GM19455 (cell line): ENCODE data around the gene CCDC78.

Source experiments
- ATAC-seq: cut with Tn5 transposase; IDR thresholded peaks from one replicate; pipeline ENCODE4 v1.9.1; 2021; ENCODE audit not compliant: unreplicated experiment

Gene CCDC78

GRCh38 chr16:679814-680624, 46.2 kb downstream of the CCDC78 start, which contains the start of gene STUB1:
STUB1 (plus strand) TSS chr16:680410; CDS start chr16:680526, 116 bp downstream.
- ATAC-seq, result no peak

- ATAC-seq, result no peak
Observed at GRCh38 chr16:678858-679813, 47.1 kb downstream of the CCDC78 start.

GRCh38 chr16:678209-678857, 47.9 kb downstream of the CCDC78 start:
- no peak for ATAC-seq

- ATAC-seq, result no peak
Observed at GRCh38 chr16:677316-678190, 48.7 kb downstream of the CCDC78 start.

GRCh38 chr16:676913-677312, 49.3 kb downstream of the CCDC78 start:
- ATAC-seq, result no peak

GRCh38 chr16:676565-676902, 49.7 kb downstream of the CCDC78 start:
- ATAC-seq, result no peak

- ATAC-seq, result no peak
Observed at GRCh38 chr16:675884-676564, 50.2 kb downstream of the CCDC78 start.

GRCh38 chr16:674968-675883, 51.0 kb downstream of the CCDC78 start, which contains the start of gene RHBDL1:
RHBDL1 (plus strand) TSS chr16:675671; CDS start chr16:675791, 120 bp downstream.
- no peak for ATAC-seq

GRCh38 chr16:674214-674881, 51.9 kb downstream of the CCDC78 start:
- no peak for ATAC-seq

- ATAC-seq, result no peak
Observed at GRCh38 chr16:673399-673991, 52.7 kb downstream of the CCDC78 start.

GRCh38 chr16:672851-673250, 53.4 kb downstream of the CCDC78 start:
- no peak for ATAC-seq
